ENCODE results near the gene ZNF554.
"Not testable (repeated sequence)": the region's sequence is repeated elsewhere in the genome, so short reads cannot be mapped to it uniquely, and the experiment has no call there.

The ZNF554 gene

DNA sequence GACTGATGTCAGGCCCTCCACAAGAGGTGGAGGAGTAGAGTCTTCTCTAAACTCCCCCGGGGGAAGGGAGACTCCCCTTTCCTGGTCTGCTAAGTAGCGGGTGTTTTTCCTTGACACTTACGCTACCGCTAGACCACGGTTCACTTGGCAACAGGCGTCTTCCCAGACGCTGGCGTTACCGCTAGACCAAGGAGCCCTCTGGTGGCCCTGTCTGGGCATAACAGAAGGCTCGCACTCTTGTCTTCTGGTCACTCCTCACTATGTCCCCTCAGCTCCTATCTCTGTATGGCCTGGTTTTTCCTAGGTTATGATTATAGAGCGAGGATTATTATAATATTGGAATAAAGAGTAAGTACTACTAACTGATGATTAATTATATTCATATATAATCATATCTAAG is 52.5 kb downstream of the ZNF554 start:
- DNase-seq = not testable (repeated sequence)

DNA sequence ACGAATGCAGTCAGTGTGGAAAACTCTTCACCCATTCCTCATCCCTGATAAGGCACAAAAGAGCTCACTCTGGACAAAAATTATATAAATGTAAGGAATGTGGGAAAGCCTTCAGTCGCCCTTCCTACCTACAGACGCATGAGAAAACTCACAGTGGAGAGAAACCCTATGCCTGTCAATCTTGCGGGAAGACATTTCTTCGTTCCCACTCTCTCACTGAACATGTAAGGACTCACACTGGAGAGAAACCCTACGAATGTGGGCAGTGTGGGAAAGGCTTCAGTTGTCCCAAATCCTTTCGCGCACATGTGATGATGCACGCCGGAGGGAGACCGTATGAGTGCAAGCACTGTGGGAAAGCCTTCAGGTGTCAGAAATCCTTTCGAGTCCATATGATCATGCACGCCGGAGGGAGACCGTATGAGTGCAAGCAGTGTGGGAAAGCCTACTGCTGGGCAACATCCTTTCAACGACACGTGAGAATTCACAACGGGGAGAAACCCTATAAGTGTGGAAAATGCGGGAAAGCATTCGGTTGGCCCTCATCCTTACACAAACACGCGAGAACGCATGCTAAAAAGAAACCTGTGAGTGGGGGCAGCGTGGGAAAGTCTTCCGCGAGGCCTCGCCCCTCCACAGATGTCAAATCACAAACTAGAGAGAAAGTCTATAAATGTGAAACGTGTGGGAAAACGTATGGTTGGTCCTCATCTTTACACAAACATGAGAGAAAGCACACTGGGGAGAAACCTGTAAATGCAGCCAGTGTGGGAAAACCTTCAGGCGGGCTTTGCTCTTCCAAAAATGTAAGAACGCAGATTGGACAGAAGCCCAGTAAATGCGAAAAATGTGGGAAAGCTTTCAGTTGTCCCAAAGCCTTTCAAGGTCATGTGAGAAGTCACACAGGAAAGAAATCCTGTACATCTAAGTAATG is 58.0 kb downstream of the ZNF554 start:
- DNase-seq = no peak

DNA sequence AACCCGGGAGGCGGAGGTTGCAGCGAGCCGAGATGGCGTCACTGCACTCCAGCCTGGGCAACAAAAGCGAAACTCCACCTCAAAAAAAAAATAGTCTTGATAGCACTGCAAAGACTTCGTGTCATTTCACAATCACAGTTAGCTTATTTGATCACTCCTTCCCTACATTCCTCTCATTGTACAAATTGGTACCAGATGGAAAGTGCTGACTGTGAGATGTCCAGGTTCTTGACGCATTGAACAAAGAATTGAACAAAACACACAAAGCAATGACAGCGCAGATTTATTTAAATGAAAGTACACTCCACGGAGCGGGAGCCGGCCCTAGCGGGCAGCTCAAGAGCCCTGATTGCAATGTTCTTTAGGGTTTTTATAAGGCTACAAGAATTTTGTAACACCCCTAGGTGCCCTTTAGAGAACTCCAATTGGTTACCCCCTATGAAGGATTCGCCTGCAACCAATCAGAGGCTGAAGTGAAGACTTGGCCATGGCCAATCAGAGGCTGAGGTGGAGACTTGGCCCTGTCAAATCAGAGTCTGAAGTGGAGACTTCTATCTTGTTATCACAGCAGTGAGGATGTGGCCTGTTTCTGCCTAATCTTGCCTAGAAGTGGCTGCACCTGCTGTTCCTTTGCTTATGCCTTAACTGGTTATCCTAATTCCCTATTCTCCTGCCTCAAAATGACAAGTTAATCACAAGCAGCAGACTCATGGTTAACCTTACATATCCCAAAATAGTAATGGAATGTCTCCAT is 64.2 kb downstream of the ZNF554 start:
- no peak for DNase-seq

DNA sequence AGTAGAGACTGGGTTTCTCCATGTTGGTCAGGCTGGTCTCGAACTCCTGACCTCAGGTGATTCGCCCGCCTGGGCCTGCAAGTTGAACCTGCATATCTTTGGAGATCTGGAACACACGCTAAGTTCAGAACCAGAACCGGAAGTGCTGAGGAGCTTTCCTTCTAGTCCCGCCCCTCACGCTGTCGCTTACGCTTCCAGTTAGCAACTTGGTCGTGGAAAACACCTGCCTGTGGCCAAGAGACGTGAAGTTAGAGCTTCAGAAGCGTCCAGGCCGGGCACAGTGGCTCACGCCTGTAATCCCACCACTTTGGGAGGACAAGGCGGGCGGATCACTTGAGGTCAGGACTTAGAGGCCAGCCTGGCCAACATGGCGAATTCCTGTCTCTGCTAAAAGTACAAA is 66.1 kb downstream of the ZNF554 start:
- DNase-seq = no peak
